K562 (cell line): Measurements from ENCODE around the gene DBP. TPM values are rescaled to one million over a fixed set of nuclear protein-coding genes. Genes with fewer than 3 reads are reported as not detected.

Experiments
- ATAC-seq: fragments of 200-7000 bp; cut with Tn5 transposase; 3 replicates; pipeline ENCODE4 v1.9.1; 2020; ENCODE audit warnings: moderate library complexity
- BruUV-seq: library from RNA; stranded (reverse); fragments of 400-500 nt; replicated peaks from 2 replicates; lab custom pipeline; 2021; lab: Mats Ljungman, UMichigan
- CTCF ChIA-PET: fragments of 300-600 bp; formaldehyde crosslinking; extraction: SDS; loops from one replicate; lab custom pipeline; 2021; ENCODE audit warnings: low intra/inter-chr PET ratio; lab: Yijun Ruan, JAX
- POLR2A ChIA-PET: fragments of 300-600, 350-650 bp; sonication (Branson Sonifier 250); formaldehyde crosslinking; extraction: SDS; loops from one replicate; lab custom pipeline; 2021; ENCODE audit warnings: antibody characterized with exemption, inconsistent platforms; lab: Yijun Ruan, JAX
- DNase-seq, 4 experiments: peaks; one replicate each; pipeline versions ENCODE4 v3.0.0 to v3.0.0-alpha.2; 2011 to 2018; ENCODE audit warnings: low spot score in 3 of 4, mixed read lengths in 3 of 4; ENCODE audit errors: extremely low read depth in 1 of 4
- FAIRE-seq: peaks from 2 replicates; lab custom pipeline; 2011; peaks lifted over from hg19 to GRCh38; lab: Jason Lieb, UNC
- H2AFZ ChIP-seq: 2 replicates; pipeline ENCODE4 v1.6.0; 2011; ENCODE audit warnings: low read depth, low read length, control low read depth, inconsistent platforms
- H3K27ac ChIP-seq: fragments of 200-600 bp; 3 replicates; pipeline ENCODE4 v1.8.0; 2011; ENCODE audit warnings: low read depth, mild to moderate bottlenecking, control low read depth, inconsistent platforms, low read length, moderate library complexity, mixed read lengths; ENCODE audit errors: extremely low read depth
- H3K27me3 ChIP-seq, 2 experiments: fragments of 300-600 bp in 1 of 2; 2 replicates in 1 of 2; 3 replicates in 1 of 2; pipeline versions ENCODE4 v1.6.0 to v1.8.0; 2011; ENCODE audit warnings: inconsistent platforms in 2 of 2, low read length in 2 of 2, mild to moderate bottlenecking in 1 of 2, mixed read lengths in 1 of 2, moderate library complexity in 1 of 2; ENCODE audit not compliant: control insufficient read depth in 2 of 2, insufficient read depth in 2 of 2
- H3K36me3 ChIP-seq: fragments of 300-600 bp; 3 replicates; pipeline ENCODE4 v1.8.0; 2011; ENCODE audit warnings: mild to moderate bottlenecking, low read length, inconsistent platforms; ENCODE audit not compliant: control insufficient read depth, insufficient read depth
- H3K4me1 ChIP-seq, 2 experiments: fragments of 200-600 bp in 1 of 2; replicated peaks in 1 of 2; 2 replicates in 1 of 2; 3 replicates in 1 of 2; pipeline versions ENCODE4 v1.5.1 to v1.8.0; 2011; ENCODE audit warnings: inconsistent platforms in 2 of 2, low read length in 2 of 2, mild to moderate bottlenecking in 1 of 2, mixed read lengths in 1 of 2, moderate library complexity in 1 of 2; ENCODE audit not compliant: control insufficient read depth in 2 of 2, insufficient read depth in 2 of 2
- H3K4me2 ChIP-seq: 2 replicates; pipeline ENCODE4 v1.6.1; 2011; ENCODE audit warnings: low read length, control low read depth, inconsistent platforms, mixed read lengths; ENCODE audit not compliant: insufficient read depth
- H3K4me3 ChIP-seq: fragments of 200-600 bp; sonication (generic), shearing (Covaris generic); 2 replicates; pipeline ENCODE4 v1.5.1; 2016; ENCODE audit warnings: control low read depth, inconsistent platforms
- H3K79me2 ChIP-seq: fragments of 200-600 bp; 3 replicates; pipeline ENCODE4 v1.8.0; 2011; ENCODE audit warnings: low read length, inconsistent platforms; ENCODE audit not compliant: control insufficient read depth, insufficient read depth
- H3K9ac ChIP-seq, 2 experiments: 2 replicates each; pipeline versions ENCODE4 v1.6.0 to v1.6.1; 2011; ENCODE audit warnings: low read depth in 2 of 2, low read length in 2 of 2, control low read depth in 1 of 2, inconsistent platforms in 1 of 2, mild to moderate bottlenecking in 1 of 2, mixed read lengths in 1 of 2; ENCODE audit not compliant: insufficient read depth in 1 of 2
- H3K9me1 ChIP-seq: one replicate; pipeline ENCODE4 v1.6.0; 2011; ENCODE audit warnings: inconsistent platforms, mild to moderate bottlenecking, low read length, moderate library complexity; ENCODE audit not compliant: control insufficient read depth, insufficient read depth
- H3K9me3 ChIP-seq: replicated peaks from 2 replicates; pipeline ENCODE4 v1.5.1; 2011; ENCODE audit warnings: low read depth, low read length, inconsistent platforms; ENCODE audit not compliant: control insufficient read depth, insufficient read depth
- H4K20me1 ChIP-seq: replicated peaks from 2 replicates; pipeline ENCODE4 v1.6.1; 2011; ENCODE audit warnings: low read length, inconsistent platforms, mixed read lengths; ENCODE audit not compliant: control insufficient read depth, insufficient read depth
- ARID1B ChIP-seq: fragments of 450-650 bp; IDR thresholded peaks from 2 replicates; pipeline ENCODE4 v1.6.1; 2016; ENCODE audit warnings: antibody characterized with exemption, mild to moderate bottlenecking, inconsistent platforms
- CHD7 ChIP-seq: fragments of 200-600 bp; sonication (generic); IDR thresholded peaks from one replicate; pipeline ENCODE4 v1.6.1; 2012; ENCODE audit warnings: mild to moderate bottlenecking, low read depth, low read length, inconsistent platforms
- KAT8 ChIP-seq: fragments of 450-650 bp; IDR thresholded peaks from 2 replicates; pipeline ENCODE4 v1.6.1; 2016; ENCODE audit warnings: low read depth, mild to moderate bottlenecking
- LEF1 ChIP-seq: fragments of 450-650 bp; IDR thresholded peaks from 2 replicates; pipeline ENCODE4 v1.6.1; 2016; ENCODE audit warnings: mild to moderate bottlenecking
- SMARCA5 ChIP-seq: fragments of 450-650 bp; IDR thresholded peaks from 2 replicates; pipeline ENCODE4 v1.6.1; 2016
- WGBS: fragments of 100-300 bp; shearing (Covaris generic); methylation state at CpG from one replicate; pipeline ENCODE4 v1.1.6; 2016; ENCODE audit warnings: low coverage, mixed read lengths; ENCODE audit not compliant: insufficient coverage; ENCODE audit errors: missing lambda C conversion rate; 5-methylcytosine and 5-hydroxymethylcytosine counted together
- in situ Hi-C: fragments of 300-500 bp; cut with MboI; formaldehyde crosslinking; loops from 4 replicates; pipeline ENCODE4 v1.15.0; 2018; ENCODE audit warnings: inconsistent platforms, mixed read lengths
- intact Hi-C: fragments of 100-400 bp; cut with micrococcal nuclease; formaldehyde crosslinking; loops from 2 replicates; pipeline ENCODE4 v1.14.2; 2022
- polyA plus RNA-seq, 8 experiments: library from polyadenylated mRNA; depleted of rRNA in 4 of 8; stranded (reverse) in 5 of 8; unstranded in 3 of 8; fragments of >200 nt; fragmentation: Nextera tagmentation in 2 of 8; fragmentation: Illumina TruSeq in 1 of 8; extraction: Ambion mirVana in 2 of 8; extraction: Trizol in 1 of 8; gene quantifications; 2 replicates each; pipeline versions ENCODE4 v1.2.1 to v1.2.3, GENCODE V29; 2011 to 2014; ENCODE audit warnings: inconsistent platforms in 1 of 8, missing spikeins in 1 of 8
- total RNA-seq, 7 experiments: library from RNA; depleted of rRNA in 6 of 7; stranded (reverse); fragments of >200 nt in 6 of 7; fragmentation: Illumina TruSeq in 2 of 7; extraction: Trizol in 2 of 7; gene quantifications; 2 replicates each; pipeline versions ENCODE4 v1.2.1 to v1.2.3, GENCODE V29; 2011 to 2021; ENCODE audit warnings: low replicate concordance in 1 of 7
- TF ChIP-seq, protein P1 (sequence below): sonication (generic); formaldehyde crosslinking; IDR thresholded peaks from 2 replicates; pipeline ENCODE4 v1.8.1; 2022; ENCODE audit warnings: missing genetic modification reagents
- TF ChIP-seq, protein P2 (sequence below): sonication (generic); formaldehyde crosslinking; IDR thresholded peaks from 2 replicates; pipeline ENCODE4 v1.8.1; 2023; ENCODE audit warnings: mild to moderate bottlenecking, missing genetic modification reagents

The DBP gene
- total and polyA plus RNA-seq, 9 of the 15 experiments (the other 6 are each of a cell fraction or from before 2014, with no cell fraction given) = 0.25 to 5.5 (median 1.8) TPM

DNA sequence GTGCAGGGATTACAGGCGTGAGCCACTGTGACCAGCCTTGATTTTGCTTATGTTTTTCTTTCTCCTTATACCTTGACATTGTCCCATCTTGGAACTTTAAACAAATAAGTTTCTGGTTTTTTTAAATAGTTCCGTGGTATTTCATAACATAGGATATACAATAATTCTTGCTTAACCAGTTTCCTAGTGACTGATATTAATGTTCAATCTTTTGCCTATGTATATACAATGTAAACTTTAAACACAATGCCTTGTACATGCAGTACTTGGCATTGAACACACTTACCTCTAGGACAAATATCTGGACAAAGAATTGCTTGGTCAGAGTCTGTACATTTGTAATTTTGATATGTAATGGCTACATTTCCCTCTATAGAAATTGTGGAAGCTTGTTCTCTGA lies 55.0 kb downstream of the DBP start:
- ATAC-seq (no peak), FAIRE-seq (no peak), DNase-seq (no peak)
- in situ Hi-C loops (loop anchor here (5.0 to 25.0 kb wide), 2 partner anchors 75 to 1530 kb away; no protein-coding TSS in a partner anchor), intact Hi-C loops (loop anchor here (5.0 kb wide), 2 partner anchors 260 to 315 kb away; a partner anchor contains a TSS)
- Histone ChIP-seq H3K9ac (no peak overlapping the region), H3K9me1 (no peaks in the 10 kb centered on the region), H3K4me3 (no peak overlapping the region), H4K20me1 (no peaks in the 10 kb centered on the region), H3K4me2 (no peak overlapping the region), H3K27me3 (no peaks in the 10 kb centered on the region), H3K79me2 (no peaks in the 10 kb centered on the region), H3K4me1 (peaks cover 3 to 8% of the 10 kb centered on the region in 2 experiments; a peak in 1 of 5 replicates), H3K9me3 (no peaks in the 10 kb centered on the region), H2AFZ (no peak overlapping the region), H3K27ac (no peak overlapping the region), H3K36me3 (no peaks in the 10 kb centered on the region)
- CTCF ChIA-PET = no interaction called here
- WGBS = 38% methylated on average over 2 of the region's 2 CpGs
- BruUV-seq = no TSS peak
- no peak for TF ChIP-seq SMARCA5
- no peak for TF ChIP-seq LEF1
- TF ChIP-seq CHD7 = no peak
- TF ChIP-seq ARID1B = no peak
- TF ChIP-seq, protein P1, sequence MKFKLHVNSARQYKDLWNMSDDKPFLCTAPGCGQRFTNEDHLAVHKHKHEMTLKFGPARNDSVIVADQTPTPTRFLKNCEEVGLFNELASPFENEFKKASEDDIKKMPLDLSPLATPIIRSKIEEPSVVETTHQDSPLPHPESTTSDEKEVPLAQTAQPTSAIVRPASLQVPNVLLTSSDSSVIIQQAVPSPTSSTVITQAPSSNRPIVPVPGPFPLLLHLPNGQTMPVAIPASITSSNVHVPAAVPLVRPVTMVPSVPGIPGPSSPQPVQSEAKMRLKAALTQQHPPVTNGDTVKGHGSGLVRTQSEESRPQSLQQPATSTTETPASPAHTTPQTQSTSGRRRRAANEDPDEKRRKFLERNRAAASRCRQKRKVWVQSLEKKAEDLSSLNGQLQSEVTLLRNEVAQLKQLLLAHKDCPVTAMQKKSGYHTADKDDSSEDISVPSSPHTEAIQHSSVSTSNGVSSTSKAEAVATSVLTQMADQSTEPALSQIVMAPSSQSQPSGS (CRISPR knock-in tag) = no peak
- no peak for TF ChIP-seq KAT8
- TF ChIP-seq, protein P2, sequence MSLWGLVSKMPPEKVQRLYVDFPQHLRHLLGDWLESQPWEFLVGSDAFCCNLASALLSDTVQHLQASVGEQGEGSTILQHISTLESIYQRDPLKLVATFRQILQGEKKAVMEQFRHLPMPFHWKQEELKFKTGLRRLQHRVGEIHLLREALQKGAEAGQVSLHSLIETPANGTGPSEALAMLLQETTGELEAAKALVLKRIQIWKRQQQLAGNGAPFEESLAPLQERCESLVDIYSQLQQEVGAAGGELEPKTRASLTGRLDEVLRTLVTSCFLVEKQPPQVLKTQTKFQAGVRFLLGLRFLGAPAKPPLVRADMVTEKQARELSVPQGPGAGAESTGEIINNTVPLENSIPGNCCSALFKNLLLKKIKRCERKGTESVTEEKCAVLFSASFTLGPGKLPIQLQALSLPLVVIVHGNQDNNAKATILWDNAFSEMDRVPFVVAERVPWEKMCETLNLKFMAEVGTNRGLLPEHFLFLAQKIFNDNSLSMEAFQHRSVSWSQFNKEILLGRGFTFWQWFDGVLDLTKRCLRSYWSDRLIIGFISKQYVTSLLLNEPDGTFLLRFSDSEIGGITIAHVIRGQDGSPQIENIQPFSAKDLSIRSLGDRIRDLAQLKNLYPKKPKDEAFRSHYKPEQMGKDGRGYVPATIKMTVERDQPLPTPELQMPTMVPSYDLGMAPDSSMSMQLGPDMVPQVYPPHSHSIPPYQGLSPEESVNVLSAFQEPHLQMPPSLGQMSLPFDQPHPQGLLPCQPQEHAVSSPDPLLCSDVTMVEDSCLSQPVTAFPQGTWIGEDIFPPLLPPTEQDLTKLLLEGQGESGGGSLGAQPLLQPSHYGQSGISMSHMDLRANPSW (CRISPR knock-in tag) = no peak
- POLR2A ChIA-PET = interaction anchor here (1.1 kb wide), 1 partner anchor 73 kb away, joined by 5 read pairs; no protein-coding TSS in a partner anchor
